ENCODE data around the gene YARS2.
"Not testable (repeated sequence)": the region's sequence is repeated elsewhere in the genome, so short reads cannot be mapped to it uniquely, and the experiment has no call there.

YARS2 gene

GRCh38 chr12:32743264-32743663 is 12.4 kb downstream of the YARS2 start:
- DNase-seq: no peak

GRCh38 chr12:32742133-32742532 is 13.6 kb downstream of the YARS2 start:
- no peak for DNase-seq

- no peak for DNase-seq
Observed at GRCh38 chr12:32739279-32739678, 16.4 kb downstream of the YARS2 start.

GRCh38 chr12:32737715-32738114 is 18.0 kb downstream of the YARS2 start:
- no peak for DNase-seq

GRCh38 chr12:32736445-32736844 is 19.3 kb downstream of the YARS2 start:
- no peak for DNase-seq

GRCh38 chr12:32734952-32735351 is 20.7 kb downstream of the YARS2 start:
- no peak for DNase-seq

- DNase-seq: no peak
Observed at GRCh38 chr12:32727237-32727636, 28.5 kb downstream of the YARS2 start.

GRCh38 chr12:32726286-32726685 is 29.4 kb downstream of the YARS2 start:
- DNase-seq: no peak

GRCh38 chr12:32725308-32725707 is 30.4 kb downstream of the YARS2 start:
- not testable (repeated sequence) for DNase-seq

GRCh38 chr12:32718926-32719325 is 36.8 kb downstream of the YARS2 start:
- no peak for DNase-seq

- DNase-seq: no peak
Observed at GRCh38 chr12:32714772-32715171, 40.9 kb downstream of the YARS2 start.

- no peak for DNase-seq
Observed at GRCh38 chr12:32708926-32709325, 46.8 kb downstream of the YARS2 start.

GRCh38 chr12:32706335-32707024 is 49.2 kb downstream of the YARS2 start:
- DNase-seq: no peak

GRCh38 chr12:32705783-32706182 is 49.9 kb downstream of the YARS2 start:
- DNase-seq: no peak

- DNase-seq: no peak
Observed at GRCh38 chr12:32702946-32703345, 52.8 kb downstream of the YARS2 start.

GRCh38 chr12:32702473-32702872 is 53.2 kb downstream of the YARS2 start:
- no peak for DNase-seq

GRCh38 chr12:32699437-32699836 is 56.3 kb downstream of the YARS2 start:
- not testable (repeated sequence) for DNase-seq

GRCh38 chr12:32698285-32698684 is 57.4 kb downstream of the YARS2 start:
- DNase-seq: no peak

- DNase-seq: no peak
Observed at GRCh38 chr12:32697445-32697844, 58.3 kb downstream of the YARS2 start.

Measured in activated gamma-delta T cell (primary cell).